ENCODE measurements around the gene RNF7. TPM values are rescaled to one million over a fixed set of nuclear protein-coding genes. Genes with fewer than 3 reads are reported as not detected.

The RNF7 gene
- total RNA-seq, 2 donors from 2014 or later: 89.0 to 148 TPM

DNA sequence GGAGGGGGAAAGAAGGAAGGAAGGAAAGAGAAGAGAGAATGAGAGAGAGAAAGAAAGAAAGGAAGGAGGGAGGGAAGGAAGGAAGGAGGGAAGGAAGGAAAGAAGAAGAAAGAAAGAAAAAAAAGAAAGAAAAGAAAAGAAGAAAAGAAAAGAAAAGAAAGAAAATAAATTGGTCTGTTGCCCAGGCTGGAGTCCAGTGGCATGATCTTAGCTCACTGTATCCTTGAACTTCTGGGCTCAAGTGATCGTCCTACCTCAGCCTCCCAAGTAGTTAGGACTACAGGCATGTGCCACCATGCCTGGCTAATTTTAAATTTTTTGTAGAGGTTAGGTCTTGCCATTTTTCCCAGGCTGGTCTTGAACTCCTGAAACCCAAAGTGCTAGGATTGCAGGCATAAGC lies 11.6 kb upstream of the RNF7 start:
- no peak for DNase-seq
- Histone ChIP-seq H3K36me3 (no peaks in the 10 kb centered on the region), H3K27me3 (no peaks in the 10 kb centered on the region), H3K4me1 (no peaks in the 10 kb centered on the region), H3K27ac (no peak overlapping the region), H3K4me3 (no peak overlapping the region), H3K9me3 (no peaks in the 10 kb centered on the region), H3K9ac (ENCODE audit: low read depth in 2 of 2, low read length in 2 of 2) (no peak overlapping the region)
- TF ChIP-seq, protein P1, sequence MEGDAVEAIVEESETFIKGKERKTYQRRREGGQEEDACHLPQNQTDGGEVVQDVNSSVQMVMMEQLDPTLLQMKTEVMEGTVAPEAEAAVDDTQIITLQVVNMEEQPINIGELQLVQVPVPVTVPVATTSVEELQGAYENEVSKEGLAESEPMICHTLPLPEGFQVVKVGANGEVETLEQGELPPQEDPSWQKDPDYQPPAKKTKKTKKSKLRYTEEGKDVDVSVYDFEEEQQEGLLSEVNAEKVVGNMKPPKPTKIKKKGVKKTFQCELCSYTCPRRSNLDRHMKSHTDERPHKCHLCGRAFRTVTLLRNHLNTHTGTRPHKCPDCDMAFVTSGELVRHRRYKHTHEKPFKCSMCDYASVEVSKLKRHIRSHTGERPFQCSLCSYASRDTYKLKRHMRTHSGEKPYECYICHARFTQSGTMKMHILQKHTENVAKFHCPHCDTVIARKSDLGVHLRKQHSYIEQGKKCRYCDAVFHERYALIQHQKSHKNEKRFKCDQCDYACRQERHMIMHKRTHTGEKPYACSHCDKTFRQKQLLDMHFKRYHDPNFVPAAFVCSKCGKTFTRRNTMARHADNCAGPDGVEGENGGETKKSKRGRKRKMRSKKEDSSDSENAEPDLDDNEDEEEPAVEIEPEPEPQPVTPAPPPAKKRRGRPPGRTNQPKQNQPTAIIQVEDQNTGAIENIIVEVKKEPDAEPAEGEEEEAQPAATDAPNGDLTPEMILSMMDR (IDR thresholded peaks at IDR 0.05): no peak
- intact Hi-C loops (cut with DNase I): no loop called here

GRCh38 chr3:141728355-141728892 lies 9.7 kb upstream of the RNF7 start:
- TF ChIP-seq, protein P1 (IDR thresholded peaks at IDR 0.05): no peak
- Histone ChIP-seq H3K4me3 (no peak overlapping the region), H3K9me3 (no peaks in the 10 kb centered on the region), H3K9ac (ENCODE audit: low read depth in 2 of 2, low read length in 2 of 2) (no peak overlapping the region), H3K27ac (no peak overlapping the region), H3K4me1 (no peaks in the 10 kb centered on the region), H3K27me3 (no peaks in the 10 kb centered on the region), H3K36me3 (no peaks in the 10 kb centered on the region)
- intact Hi-C loops (cut with DNase I): no loop called here
- DNase-seq: no peak

DNA sequence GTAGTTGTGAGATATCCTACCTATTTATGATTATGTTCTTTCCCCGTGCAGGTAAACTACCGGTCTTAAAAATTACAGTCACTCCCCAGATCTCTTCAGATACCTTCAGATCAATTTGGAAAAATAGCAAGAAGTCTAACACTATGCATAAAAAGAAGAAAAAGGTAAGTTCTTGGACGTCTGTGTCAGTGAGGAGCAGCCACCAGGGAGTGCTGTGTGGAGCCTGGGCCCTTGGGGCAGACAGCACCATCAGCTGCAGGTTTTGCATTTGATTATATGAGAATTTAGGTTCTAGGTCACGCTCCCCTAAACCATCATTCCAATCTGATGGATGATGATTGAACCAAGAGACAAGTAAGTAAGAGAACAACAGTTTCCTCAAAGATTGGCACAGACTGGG lies 8.9 kb upstream of the RNF7 start:
- H3K36me3 ChIP-seq: no peaks in the 10 kb centered on the region
- H3K27ac ChIP-seq: no peak overlapping the region
- no peak overlapping the region for H3K9ac ChIP-seq (ENCODE audit: low read depth in 2 of 2, low read length in 2 of 2)
- intact Hi-C loops (cut with DNase I): no loop called here
- no peaks in the 10 kb centered on the region for H3K27me3 ChIP-seq
- H3K4me1 ChIP-seq: no peaks in the 10 kb centered on the region
- H3K9me3 ChIP-seq: no peaks in the 10 kb centered on the region
- H3K4me3 ChIP-seq: no peak overlapping the region
- TF ChIP-seq, protein P1 (IDR thresholded peaks at IDR 0.05): no peak
- no peak for DNase-seq

DNA sequence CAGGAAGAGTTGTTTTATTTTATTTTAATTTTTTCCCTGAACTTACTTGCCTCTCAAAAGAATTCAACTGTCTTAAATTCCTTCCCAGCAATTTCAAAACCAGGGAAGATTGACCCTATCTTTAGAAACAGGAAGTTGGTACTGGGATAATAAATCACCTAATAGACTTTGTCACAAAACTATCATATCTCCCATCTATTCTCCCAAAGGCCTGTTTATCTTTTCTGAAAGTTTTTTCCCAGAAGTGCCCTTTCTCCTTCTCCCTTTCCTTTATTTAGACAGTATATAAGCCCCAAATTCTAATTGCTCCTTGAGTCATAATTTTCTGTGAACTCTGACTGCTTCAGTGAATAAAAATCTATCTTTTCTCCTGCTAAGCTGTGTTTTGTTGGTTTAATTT lies 2.9 kb upstream of the RNF7 start:
- intact Hi-C loops (cut with DNase I): loop anchor here (5.0 kb wide), 2 partner anchors 158 to 177 kb away; no protein-coding TSS in a partner anchor
- DNase-seq: no peak
- no peak overlapping the region for H3K9ac ChIP-seq (ENCODE audit: low read depth in 2 of 2, low read length in 2 of 2)
- no peaks in the 10 kb centered on the region for H3K9me3 ChIP-seq
- no peaks in the 10 kb centered on the region for H3K27me3 ChIP-seq
- TF ChIP-seq, protein P1 (IDR thresholded peaks at IDR 0.05): no peak
- no peaks in the 10 kb centered on the region for H3K4me1 ChIP-seq
- no peak overlapping the region for H3K4me3 ChIP-seq
- H3K36me3 ChIP-seq: no peaks in the 10 kb centered on the region
- no peak overlapping the region for H3K27ac ChIP-seq

DNA sequence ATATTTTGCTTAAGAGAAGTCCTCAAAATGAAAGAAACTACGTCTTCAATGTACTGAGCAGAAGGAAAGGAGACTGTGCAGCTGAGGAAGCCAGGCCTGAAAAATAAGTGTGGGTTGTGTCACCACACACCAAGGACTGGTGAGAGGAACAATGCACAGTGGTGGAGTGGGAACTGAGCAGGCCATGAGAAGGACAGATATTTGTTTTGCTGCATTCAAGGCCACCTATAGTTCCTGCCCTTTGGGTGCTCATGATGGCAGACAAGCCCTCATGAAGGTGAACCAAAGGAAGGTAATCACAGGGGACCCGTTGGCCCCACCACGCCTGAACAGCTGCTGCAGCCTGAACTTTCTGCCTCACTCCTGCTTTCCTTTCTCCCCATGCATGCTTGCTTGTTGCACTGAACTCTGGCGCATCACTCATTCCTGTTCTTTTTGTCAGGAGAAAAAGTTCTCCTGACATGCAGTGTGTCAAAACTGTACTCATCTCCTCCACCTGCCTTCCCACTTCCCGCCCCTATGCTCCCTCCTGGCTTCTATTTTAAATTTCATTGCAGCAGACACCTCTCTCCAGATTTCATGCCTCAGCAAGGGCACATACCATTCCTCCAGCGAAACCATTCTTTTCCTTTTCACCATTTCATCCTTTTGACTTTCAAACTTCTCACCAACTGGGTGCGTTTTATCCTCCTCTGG lies 2.2 kb upstream of the RNF7 start:
- no peak overlapping the region for H3K9ac ChIP-seq (ENCODE audit: low read depth in 2 of 2, low read length in 2 of 2)
- no peak overlapping the region for H3K27ac ChIP-seq
- intact Hi-C loops (cut with DNase I): loop anchor here (5.0 kb wide), 2 partner anchors 159 to 176 kb away; no protein-coding TSS in a partner anchor
- DNase-seq: no peak
- TF ChIP-seq, protein P1 (IDR thresholded peaks at IDR 0.05): no peak
- H3K27me3 ChIP-seq: no peaks in the 10 kb centered on the region
- no peak overlapping the region for H3K4me3 ChIP-seq
- no peaks in the 10 kb centered on the region for H3K9me3 ChIP-seq
- no peaks in the 10 kb centered on the region for H3K4me1 ChIP-seq
- H3K36me3 ChIP-seq: no peaks in the 10 kb centered on the region
